H1 (cell line): ENCODE measurements around the gene LDLR. TPM values are rescaled to one million over a fixed set of nuclear protein-coding genes. Genes with fewer than 3 reads are reported as not detected.

Experiments used
- CTCF ChIA-PET: fragments of 300-600 bp; sonication (Branson Sonifier 250); formaldehyde crosslinking; loops from one replicate; lab custom pipeline; 2021; ENCODE audit not compliant: partially characterized antibody; lab: Charles Lee
- POLR2A ChIA-PET: fragments of 300-600 bp; sonication (Branson Sonifier 250); formaldehyde crosslinking; loops from one replicate; lab custom pipeline; 2021; ENCODE audit warnings: inconsistent platforms; ENCODE audit not compliant: partially characterized antibody; lab: Charles Lee
- DNase-seq, 2 experiments: peaks; one replicate each; pipeline versions ENCODE4 v3.0.0 to v3.0.0-alpha.2; 2010 to 2022; ENCODE audit warnings: low spot score in 2 of 2, low read depth in 1 of 2, mixed read lengths in 1 of 2
- FAIRE-seq: peaks from 2 replicates; lab custom pipeline; 2011; peaks lifted over from hg19 to GRCh38; lab: Jason Lieb, UNC
- H2AFZ ChIP-seq: 2 replicates; pipeline ENCODE4 v1.8.1; 2012; ENCODE audit warnings: low read length, inconsistent platforms
- H2AK5ac ChIP-seq: 2 replicates; pipeline ENCODE4 v1.6.1; 2013; ENCODE audit warnings: low read depth, low read length
- H2BK120ac ChIP-seq: replicated peaks from 2 replicates; pipeline ENCODE3; 2013; ENCODE audit warnings: low read depth, low read length, inconsistent platforms
- H2BK12ac ChIP-seq: 2 replicates; pipeline ENCODE4 v1.6.1; 2013; ENCODE audit warnings: low read depth, low read length
- H2BK15ac ChIP-seq: 2 replicates; pipeline ENCODE4 v1.6.1; 2013; ENCODE audit warnings: low read length
- H2BK20ac ChIP-seq: 2 replicates; pipeline ENCODE4 v1.6.1; 2013; ENCODE audit warnings: low read length
- H2BK5ac ChIP-seq: 2 replicates; pipeline ENCODE4 v1.6.1; 2013; ENCODE audit warnings: low read depth, low read length
- H3K14ac ChIP-seq: 2 replicates; pipeline ENCODE4 v1.6.1; 2013; ENCODE audit warnings: inconsistent platforms; ENCODE audit not compliant: insufficient read length
- H3K18ac ChIP-seq: 2 replicates; pipeline ENCODE4 v1.6.1; 2013; ENCODE audit warnings: low read length; ENCODE audit errors: extremely low read depth
- H3K23ac ChIP-seq: 2 replicates; pipeline ENCODE4 v1.6.1; 2013; ENCODE audit warnings: inconsistent platforms; ENCODE audit not compliant: insufficient read length
- H3K23me2 ChIP-seq: 2 replicates; pipeline ENCODE4 v1.6.1; 2013; ENCODE audit warnings: low read depth, low read length
- H3K27ac ChIP-seq: 2 replicates; pipeline ENCODE4 v1.6.1; 2011; ENCODE audit warnings: low read depth, low read length, inconsistent platforms
- H3K27me3 ChIP-seq, 4 experiments: replicated peaks in 1 of 4; 1 replicate in 1 of 4; 2 replicates in 3 of 4; pipeline versions ENCODE4 v1.6.1 to v1.8.1; 2011 to 2013; ENCODE audit warnings: low read length in 3 of 4, mild to moderate bottlenecking in 3 of 4, inconsistent platforms in 2 of 4, mixed read lengths in 2 of 4, moderate library complexity in 1 of 4; ENCODE audit not compliant: control insufficient read depth in 3 of 4, insufficient read depth in 3 of 4; ENCODE audit errors: extremely low read depth in 1 of 4
- H3K36me3 ChIP-seq, 4 experiments: 2 replicates each; pipeline versions ENCODE4 v1.6.1 to v1.8.1; 2011 to 2013; ENCODE audit warnings: mild to moderate bottlenecking in 4 of 4, low read length in 3 of 4, moderate library complexity in 2 of 4, control low read depth in 1 of 4, inconsistent platforms in 1 of 4; ENCODE audit not compliant: insufficient read depth in 4 of 4, control insufficient read depth in 2 of 4
- H3K4ac ChIP-seq: replicated peaks from 2 replicates; pipeline ENCODE3; 2013; ENCODE audit warnings: low read length, low read depth, mixed read lengths, inconsistent platforms; ENCODE audit not compliant: insufficient read length
- H3K4me1 ChIP-seq, 4 experiments: replicated peaks in 1 of 4; 1 replicate in 1 of 4; 2 replicates in 3 of 4; pipeline versions ENCODE4 v1.6.1 to v1.8.1; 2011 to 2013; ENCODE audit warnings: low read length in 3 of 4, inconsistent platforms in 2 of 4, mixed read lengths in 1 of 4; ENCODE audit not compliant: insufficient read depth in 4 of 4, control insufficient read depth in 3 of 4
- H3K4me2 ChIP-seq, 2 experiments: 2 replicates each; pipeline versions ENCODE4 v1.6.1 to v1.8.1; 2011 to 2013; ENCODE audit warnings: low read depth in 2 of 2, low read length in 2 of 2, control low read depth in 1 of 2, inconsistent platforms in 1 of 2, mild to moderate bottlenecking in 1 of 2; ENCODE audit not compliant: insufficient read depth in 1 of 2
- H3K4me3 ChIP-seq, 4 experiments: fragments of 200-600, 300-600 bp in 1 of 4; sonication (generic), shearing (Covaris generic), sonication (Bioruptor Twin) in 1 of 4; 2 replicates each; pipeline versions ENCODE4 v1.5.1 to v1.8.1; 2011 to 2016; ENCODE audit warnings: low read length in 4 of 4, low read depth in 3 of 4, control low read depth in 2 of 4, inconsistent platforms in 2 of 4, mild to moderate bottlenecking in 2 of 4, mixed read lengths in 1 of 4, moderate library complexity in 1 of 4; ENCODE audit not compliant: insufficient read depth in 2 of 4; ENCODE audit errors: extremely low read depth in 1 of 4
- H3K56ac ChIP-seq: replicated peaks from 2 replicates; pipeline ENCODE3; 2013; ENCODE audit warnings: low read depth, mild to moderate bottlenecking, mixed read lengths, low read length, inconsistent platforms; ENCODE audit not compliant: insufficient read length
- H3K79me1 ChIP-seq: 2 replicates; pipeline ENCODE4 v1.6.1; 2013; ENCODE audit warnings: low read depth, low read length, control low read depth
- H3K79me2 ChIP-seq, 2 experiments: 2 replicates each; pipeline versions ENCODE4 v1.6.1 to v1.8.1; 2012 to 2013; ENCODE audit warnings: low read length in 2 of 2, mild to moderate bottlenecking in 2 of 2, inconsistent platforms in 1 of 2; ENCODE audit not compliant: insufficient read depth in 2 of 2, control insufficient read depth in 1 of 2
- H3K9ac ChIP-seq, 4 experiments: replicated peaks in 1 of 4; 1 replicate in 1 of 4; 2 replicates in 3 of 4; pipeline versions ENCODE4 v1.6.1 to v1.8.1; 2011 to 2013; ENCODE audit warnings: low read depth in 3 of 4, low read length in 3 of 4, control low read depth in 2 of 4, mild to moderate bottlenecking in 2 of 4, moderate library complexity in 2 of 4, inconsistent platforms in 1 of 4; ENCODE audit errors: extremely low read depth in 1 of 4
- H3K9me3 ChIP-seq, 2 experiments: 2 replicates each; pipeline versions ENCODE4 v1.6.1 to v1.8.1; 2012 to 2013; ENCODE audit warnings: mild to moderate bottlenecking in 2 of 2, moderate library complexity in 2 of 2, control low read depth in 1 of 2, inconsistent platforms in 1 of 2, low read depth in 1 of 2, low read length in 1 of 2, mixed read lengths in 1 of 2; ENCODE audit not compliant: insufficient read depth in 2 of 2
- H4K20me1 ChIP-seq, 2 experiments: replicated peaks in 1 of 2; 2 replicates each; pipeline versions ENCODE3 to v1.8.1; 2011 to 2013; ENCODE audit warnings: inconsistent platforms in 2 of 2, low read length in 2 of 2, mild to moderate bottlenecking in 1 of 2; ENCODE audit not compliant: insufficient read depth in 2 of 2, control insufficient read depth in 1 of 2
- H4K5ac ChIP-seq: 2 replicates; pipeline ENCODE4 v1.6.1; 2013; ENCODE audit warnings: low read length, low read depth, mixed read lengths, inconsistent platforms; ENCODE audit not compliant: insufficient read length
- H4K8ac ChIP-seq: 2 replicates; pipeline ENCODE4 v1.8.0; 2013; ENCODE audit warnings: mild to moderate bottlenecking, moderate library complexity, low read length, inconsistent platforms; ENCODE audit not compliant: insufficient read depth; ENCODE audit errors: extremely low read depth
- H4K91ac ChIP-seq: replicated peaks from 2 replicates; pipeline ENCODE3; 2013; ENCODE audit warnings: low read length, mixed read lengths, inconsistent platforms; ENCODE audit not compliant: insufficient read length
- BCL11A ChIP-seq, 2 experiments: IDR thresholded peaks; one replicate each; pipeline ENCODE4 v1.6.1; 2011; ENCODE audit warnings: low read depth in 2 of 2, low read length in 2 of 2, mild to moderate bottlenecking in 2 of 2
- GTF2F1 ChIP-seq: IDR thresholded peaks from 2 replicates; pipeline ENCODE4 v1.6.1; 2012; ENCODE audit warnings: low read depth, low read length, improper control_type of control experiment, borderline replicate concordance
- WGBS, 2 experiments: shearing (Covaris generic) in 1 of 2; methylation state at CpG; one replicate each; pipeline versions ENCODE4 v1.1.6 to v1.1.7; 2013 to 2015; ENCODE audit warnings: low lambda C conversion rate in 2 of 2, mixed read lengths in 2 of 2, inconsistent platforms in 1 of 2, low coverage in 1 of 2, missing lambda C conversion rate in 1 of 2; ENCODE audit not compliant: insufficient replicate concordance in 2 of 2, insufficient coverage in 1 of 2, insufficient read length in 1 of 2; ENCODE audit errors: extremely low coverage in 1 of 2, missing lambda C conversion rate in 1 of 2; 5-methylcytosine and 5-hydroxymethylcytosine counted together
- polyA plus RNA-seq, 7 experiments: library from polyadenylated mRNA; depleted of rRNA in 3 of 7; stranded (reverse) in 5 of 7; unstranded in 2 of 7; fragments of >200 nt in 5 of 7; fragments of 200-250 nt in 2 of 7; gene quantifications; 1 replicate in 5 of 7; 2 replicates in 1 of 7; 4 replicates in 1 of 7; pipeline versions ENCODE4 v1.2.1 to v1.2.3, GENCODE V29; 2011 to 2013; ENCODE audit warnings: missing spikeins in 2 of 7, mixed read lengths in 2 of 7
- total RNA-seq: library from RNA; stranded (reverse); fragmentation: NEBNext Ultra II Directional; extraction: Animal tissue kit (Norgen Biotek cat#: 25700); gene quantifications from 2 replicates; pipeline ENCODE4 v1.2.1, GENCODE V29; 2021

LDLR gene
- total and polyA plus RNA-seq, 2 of the 8 experiments (the other 6 are each of a cell fraction or from before 2014, with no cell fraction given): 70.1 to 118 TPM

GRCh38 chr19:11136400-11137101 lies 47.3 kb downstream of the LDLR start:
- Histone ChIP-seq H4K20me1 (peaks cover 0 to 10% of the 10 kb centered on the region in 2 experiments), H2BK5ac (no peak overlapping the region), H2AK5ac (no peak overlapping the region), H2BK20ac (no peak overlapping the region), H2BK12ac (no peak overlapping the region), H3K56ac (no peak overlapping the region), H3K79me2 (no peaks in the 10 kb centered on the region), H3K79me1 (no peaks in the 10 kb centered on the region; the same call in 1 of the 2 replicates), H4K8ac (no peak overlapping the region), H3K14ac (no peak overlapping the region), H3K18ac (no peak overlapping the region), H3K36me3 (peaks cover 8 to 18% (median 10%) of the 10 kb centered on the region in 4 experiments), H3K4me1 (peaks cover 0 to 9% (median 6%) of the 10 kb centered on the region in 4 experiments; a peak in 6 of 7 replicates), H3K9me3 (no peaks in the 10 kb centered on the region), H4K91ac (no peak overlapping the region), H3K23me2 (peaks cover 3% of the 10 kb centered on the region; the same call in 1 of the 2 replicates), H4K5ac (no peak overlapping the region), H3K4me3 (no peak overlapping the region), H2BK120ac (no peak overlapping the region), H3K9ac (no peak overlapping the region), H3K27me3 (no peaks in the 10 kb centered on the region), H2BK15ac (no peak overlapping the region), H3K4me2 (no peak overlapping the region; a peak in 1 of 4 replicates), H3K23ac (no peak overlapping the region), H3K27ac (no peak overlapping the region), H2AFZ (no peak overlapping the region), H3K4ac (no peak overlapping the region)
- TF ChIP-seq BCL11A (IDR thresholded peaks at IDR 0.05; ENCODE audit: low read depth in 2 of 2, low read length in 2 of 2) (no peak), GTF2F1 (no peak)
- POLR2A ChIA-PET: interaction anchor here (0.6 to 1.7 kb wide), 5 partner anchors 10 to 227 kb away, joined by 3 to 4 read pairs (median 3); no protein-coding TSS in a partner anchor
- FAIRE-seq: no peak
- no peak for DNase-seq
- whole genome bisulfite sequencing, 2 experiments: 91% methylated on average over 14 of the region's 14 CpGs; no CpG with 5 or more reads in 1 of the 2 experiments
- CTCF ChIA-PET: interaction anchor here (0.7 to 3.9 kb wide), 9 partner anchors 41 to 792 kb away, joined by 3 to 16 read pairs (median 4); no protein-coding TSS in a partner anchor
